GM13976 (cell line): ENCODE results near the gene SLC25A14.

ENCODE experiments used
- DNase-seq: peaks from one replicate; pipeline ENCODE4 v3.0.0; 2012; ENCODE audit warnings: low spot score
- CTCF ChIP-seq: IDR thresholded peaks from 2 replicates; pipeline ENCODE4 v1.5.1; 2012; ENCODE audit warnings: borderline replicate concordance, mild to moderate bottlenecking; ENCODE audit not compliant: insufficient read depth; ENCODE audit errors: extremely low read depth, missing control alignments, control extremely low read depth
- in situ Hi-C: fragments of 300-500 bp; cut with MboI; formaldehyde crosslinking; loops from one replicate; pipeline ENCODE4 v1.12.0; 2022; ENCODE audit warnings: low sequenced_read_pairs, mixed read lengths, inconsistent platforms; ENCODE audit not compliant: unreplicated experiment

Gene SLC25A14

GRCh38 chrX:130402208-130402684 lies 62.5 kb downstream of the SLC25A14 start:
- no peak for DNase-seq
- in situ Hi-C loops, result no loop called here
- TF ChIP-seq CTCF, result no peak

GRCh38 chrX:130413415-130413814 lies 73.7 kb downstream of the SLC25A14 start:
- DNase-seq, result no peak
- in situ Hi-C loops, result no loop called here

GRCh38 chrX:130414800-130415199 lies 75.1 kb downstream of the SLC25A14 start:
- in situ Hi-C loops, result no loop called here
- TF ChIP-seq CTCF, result no peak
- DNase-seq, result no peak

More at GRCh38 chrX:130413415-130413814, 73.7 kb downstream of the SLC25A14 start:
- TF ChIP-seq CTCF, result no peak

- no peak for TF ChIP-seq CTCF
- in situ Hi-C loops, result no loop called here
- DNase-seq, result no peak
Observed at GRCh38 chrX:130415201-130415600, 75.5 kb downstream of the SLC25A14 start.

GRCh38 chrX:130416785-130417184 lies 77.1 kb downstream of the SLC25A14 start:
- no peak for TF ChIP-seq CTCF
- in situ Hi-C loops, result no loop called here
- no peak for DNase-seq

- in situ Hi-C loops, result no loop called here
- no peak for TF ChIP-seq CTCF
- DNase-seq, result no peak
Observed at GRCh38 chrX:130418066-130418465, 78.3 kb downstream of the SLC25A14 start.

GRCh38 chrX:130418740-130419139 lies 79.0 kb downstream of the SLC25A14 start:
- DNase-seq, result no peak
- no peak for TF ChIP-seq CTCF
- in situ Hi-C loops, result no loop called here
